Lung microvascular endothelial cell (primary cell): ENCODE measurements around the gene PLEK. TPM values are rescaled to one million over a fixed set of nuclear protein-coding genes. Genes with fewer than 3 reads are reported as not detected.
"Not testable (repeated sequence)": the region's sequence is repeated elsewhere in the genome, so short reads cannot be mapped to it uniquely, and the experiment has no call there.

Experiments used
- DNase-seq, 2 donors: peaks; one replicate each; pipeline versions ENCODE4 v3.0.0 to v3.0.0-alpha.2; 2010; ENCODE audit warnings: low read depth in 2 of 2
- total RNA-seq: library from RNA; depleted of rRNA; stranded (reverse); fragments of >200 nt; gene quantifications from 2 replicates; pipeline ENCODE4 v1.2.1, GENCODE V29; 2014

The PLEK gene
- total RNA-seq, 1 donor from 2014 or later, result under 0.01 TPM

GRCh38 chr2:68438455-68439303 lies 73.6 kb downstream of the PLEK start:
- peak in 1 of 2 donors; percentile 13 for DNase-seq

- peak; percentile 85 to 88 for DNase-seq
These were observed 76.3 kb downstream of the PLEK start for GRCh38 chr2:68441179-68441993.

- no peak for DNase-seq
These were observed 76.9 kb downstream of the PLEK start for GRCh38 chr2:68441994-68442322.

GRCh38 chr2:68446425-68446824 lies 81.3 kb downstream of the PLEK start:
- not testable (repeated sequence) for DNase-seq

Other genes with a start within 250 kb of the PLEK start
- 8.9 and 13.3 TPM in 2 replicates for gene PNO1, start 207.4 kb upstream of the PLEK start, total RNA-seq
- 15.7 and 18.3 TPM in 2 replicates for gene PPP3R1, start 112.8 kb upstream of the PLEK start, total RNA-seq
- 36.9 and 39.9 TPM in 2 replicates for gene CNRIP1, start 45.3 kb upstream of the PLEK start, total RNA-seq
- 0.20 and 0.22 TPM in 2 replicates for gene FBXO48, start 102.0 kb downstream of the PLEK start, total RNA-seq
- gene APLF, start 102.3 kb downstream of the PLEK start, total RNA-seq, result 3.3 and 13.3 TPM in 2 replicates